Liver (tissue), 9 donors: Measurements from ENCODE around the gene GPR150. TPM values are rescaled to one million over a fixed set of nuclear protein-coding genes. Genes with fewer than 3 reads are reported as not detected.

Experiments
- DNase-seq: peaks from one replicate; pipeline ENCODE4 v3.0.0-alpha.2; 2017; ENCODE audit warnings: low spot score
- H3K27ac ChIP-seq, 2 donors: one replicate each; pipeline ENCODE4 v1.7.0; 2013; ENCODE audit warnings: inconsistent platforms in 2 of 2, low read length in 2 of 2, control low read depth in 1 of 2, low read depth in 1 of 2, mild to moderate bottlenecking in 1 of 2
- H3K27me3 ChIP-seq, 4 donors: one replicate each; pipeline versions ENCODE4 v1.6.1 to v1.7.0; 2013; ENCODE audit warnings: low read length in 3 of 4, inconsistent platforms in 1 of 4, mild to moderate bottlenecking in 1 of 4, moderate library complexity in 1 of 4; ENCODE audit not compliant: control insufficient read depth in 4 of 4, insufficient read depth in 4 of 4
- H3K36me3 ChIP-seq, 4 donors: one replicate each; pipeline versions ENCODE4 v1.6.1 to v1.7.0; 2013; ENCODE audit warnings: low read length in 3 of 4, mild to moderate bottlenecking in 3 of 4, low read depth in 1 of 4, moderate library complexity in 1 of 4; ENCODE audit not compliant: control insufficient read depth in 4 of 4, insufficient read depth in 3 of 4
- H3K4me1 ChIP-seq, 4 donors: one replicate each; pipeline versions ENCODE4 v1.6.1 to v1.7.0; 2013; ENCODE audit warnings: low read length in 3 of 4, mild to moderate bottlenecking in 3 of 4, moderate library complexity in 1 of 4; ENCODE audit not compliant: control insufficient read depth in 4 of 4, insufficient read depth in 4 of 4
- H3K4me3 ChIP-seq, 3 donors: one replicate each; pipeline versions ENCODE4 v1.6.1 to v1.7.0; 2013; ENCODE audit warnings: low read length in 3 of 3, control low read depth in 1 of 3, low read depth in 1 of 3, mild to moderate bottlenecking in 1 of 3
- H3K9ac ChIP-seq, 2 donors: one replicate each; pipeline ENCODE4 v1.7.0; 2013; ENCODE audit warnings: low read length in 2 of 2, mild to moderate bottlenecking in 2 of 2, moderate library complexity in 2 of 2, control low read depth in 1 of 2, low read depth in 1 of 2
- H3K9me3 ChIP-seq, 4 donors: one replicate each; pipeline versions ENCODE4 v1.6.1 to v1.7.0; 2013; ENCODE audit warnings: low read length in 3 of 4; ENCODE audit not compliant: control insufficient read depth in 4 of 4
- ATF3 ChIP-seq: IDR thresholded peaks from 2 replicates; pipeline ENCODE4 v1.6.1; 2016; ENCODE audit warnings: antibody characterized with exemption
- CTCF ChIP-seq: fragments of 150-350 bp; IDR thresholded peaks from 2 replicates; pipeline ENCODE4 v1.5.1; 2017; ENCODE audit warnings: improper control_type of control experiment, low read depth, low read length; ENCODE audit not compliant: missing input control
- FOXA1 ChIP-seq: IDR thresholded peaks from 2 replicates; pipeline ENCODE4 v1.6.1; 2016; ENCODE audit warnings: antibody characterized with exemption
- FOXA2 ChIP-seq: IDR thresholded peaks from 2 replicates; pipeline ENCODE4 v1.6.1; 2016; ENCODE audit warnings: antibody characterized with exemption
- GABPA ChIP-seq, 2 donors: IDR thresholded peaks in 1 of 2; conservative IDR thresholded peaks in 1 of 2; 2 replicates each; pipeline ENCODE4 v1.6.1; 2016; ENCODE audit warnings: antibody characterized with exemption in 2 of 2, mild to moderate bottlenecking in 1 of 2, moderate library complexity in 1 of 2
- HNF4A ChIP-seq, 2 donors: conservative IDR thresholded peaks; 2 replicates each; pipeline ENCODE4 v1.6.1; 2016; ENCODE audit warnings: antibody characterized with exemption in 2 of 2, mild to moderate bottlenecking in 2 of 2
- HNF4G ChIP-seq: IDR thresholded peaks from 2 replicates; pipeline ENCODE4 v1.6.1; 2016; ENCODE audit warnings: antibody characterized with exemption
- JUND ChIP-seq, 2 donors: IDR thresholded peaks; 2 replicates each; pipeline ENCODE4 v1.6.1; 2016; ENCODE audit warnings: antibody characterized with exemption in 2 of 2
- MAX ChIP-seq: IDR thresholded peaks from 2 replicates; pipeline ENCODE4 v1.6.1; 2016; ENCODE audit warnings: antibody characterized with exemption
- NR2F2 ChIP-seq: IDR thresholded peaks from 2 replicates; pipeline ENCODE4 v1.6.1; 2016; ENCODE audit warnings: antibody characterized with exemption
- RAD21 ChIP-seq, 2 donors: IDR thresholded peaks; 2 replicates each; pipeline ENCODE4 v1.6.1; 2016; ENCODE audit warnings: antibody characterized with exemption in 2 of 2, mild to moderate bottlenecking in 2 of 2
- REST ChIP-seq: IDR thresholded peaks from 2 replicates; pipeline ENCODE4 v1.6.1; 2016; ENCODE audit warnings: antibody characterized with exemption, mild to moderate bottlenecking
- RXRA ChIP-seq, 2 donors: IDR thresholded peaks; 2 replicates each; pipeline ENCODE4 v1.6.1; 2017 to 2018; ENCODE audit warnings: antibody characterized with exemption in 2 of 2, mild to moderate bottlenecking in 1 of 2
- SP1 ChIP-seq: IDR thresholded peaks from 2 replicates; pipeline ENCODE4 v1.6.1; 2018; ENCODE audit warnings: antibody characterized with exemption, mild to moderate bottlenecking
- TAF1 ChIP-seq: conservative IDR thresholded peaks from 2 replicates; pipeline ENCODE4 v1.6.1; 2016; ENCODE audit warnings: antibody characterized with exemption, mild to moderate bottlenecking
- YY1 ChIP-seq: IDR thresholded peaks from 2 replicates; pipeline ENCODE4 v1.6.1; 2016; ENCODE audit warnings: antibody characterized with exemption, mild to moderate bottlenecking
- WGBS: extraction: QIAGEN DNeasy Blood & Tissue Kit; methylation state at CpG from one replicate; pipeline ENCODE4 v1.1.7; 2013; 5-methylcytosine and 5-hydroxymethylcytosine counted together
- polyA plus RNA-seq, 2 donors: library from polyadenylated mRNA; stranded (reverse) in 1 of 2; unstranded in 1 of 2; fragments of 200-250 nt in 1 of 2; fragments of >200 nt in 1 of 2; fragmentation: Nextera tagmentation in 1 of 2; extraction: Ambion mirVana in 1 of 2; gene quantifications; one replicate each; pipeline versions ENCODE4 v1.2.1 to v1.2.3, GENCODE V29; 2013 to 2015
- total RNA-seq, 2 donors: library from RNA; depleted of rRNA; stranded (reverse); fragments of >200 nt; gene quantifications; one replicate each; pipeline ENCODE4 v1.2.3, GENCODE V29; 2014
- donor health status: healthy.
- donor health status: healthy.
- donor health status: healthy.
- donor health status: healthy.
- donor health status: healthy.

The GPR150 gene
- total and polyA plus RNA-seq, 4 donors = 0.07 to 0.17 (median 0.08) TPM; not detected in 1

- H3K36me3 ChIP-seq = no peaks in the 10 kb centered on the region
- H3K27me3 ChIP-seq = no peaks in the 10 kb centered on the region
- TF ChIP-seq NR2F2 (no peak), JUND (IDR thresholded peaks at IDR 0.05) (no peak), MAX (no peak)
- H3K9me3 ChIP-seq = no peaks in the 10 kb centered on the region
- H3K4me1 ChIP-seq = no peaks in the 10 kb centered on the region
- no peak overlapping the region for H3K9ac ChIP-seq
- no peak overlapping the region for H3K27ac ChIP-seq
- WGBS = 97% methylated on average over 3 of the region's 3 CpGs
- H3K4me3 ChIP-seq = no peak overlapping the region
- DNase-seq = no peak
Observed at GRCh38 chr5:95634081-95634480, 14.2 kb downstream of the GPR150 start.

GRCh38 chr5:95638632-95639031, 18.7 kb downstream of the GPR150 start:
- H3K4me3 ChIP-seq = no peak overlapping the region
- H3K4me1 ChIP-seq = peaks cover 6 to 22% (median 12%) of the 10 kb centered on the region in 4 donors
- DNase-seq = no peak
- no peak overlapping the region for H3K9ac ChIP-seq
- H3K27me3 ChIP-seq = no peaks in the 10 kb centered on the region
- TF ChIP-seq GABPA (IDR thresholded peaks at IDR 0.05 in 1 of 2, conservative IDR thresholded peaks at IDR 0.05 in 1 of 2) (no peak), NR2F2 (no peak), RAD21 (IDR thresholded peaks at IDR 0.05) (no peak), HNF4A (conservative IDR thresholded peaks at IDR 0.05) (no peak), ATF3 (no peak), FOXA1 (no peak), YY1 (no peak), HNF4G (no peak), CTCF (no peak), MAX (no peak), TAF1 (no peak), JUND (IDR thresholded peaks at IDR 0.05) (no peak), REST (no peak), FOXA2 (no peak), SP1 (no peak), RXRA (IDR thresholded peaks at IDR 0.05) (no peak)
- 86% methylated on average over 3 of the region's 3 CpGs for WGBS
- H3K9me3 ChIP-seq = no peaks in the 10 kb centered on the region
- H3K27ac ChIP-seq = no peak overlapping the region
- no peaks in the 10 kb centered on the region for H3K36me3 ChIP-seq
